ENCODE results near the gene CUL3. TPM values are rescaled to one million over a fixed set of nuclear protein-coding genes. Genes with fewer than 3 reads are reported as not detected.

CUL3 gene
- total and polyA plus RNA-seq, 2 of the 8 experiments (the other 6 are each of a cell fraction or from before 2014, with no cell fraction given): 28.5 to 113 TPM

GRCh38 chr2:224524657-224525056 is 60.5 kb downstream of the CUL3 start:
- Histone ChIP-seq H4K8ac (ENCODE audit: extremely low read depth, insufficient read depth, low read length) (no peak overlapping the region), H4K91ac (replicated peaks; ENCODE audit: insufficient read length, low read length) (no peak overlapping the region), H2BK20ac (ENCODE audit: low read length) (no peak overlapping the region), H3K4ac (replicated peaks; ENCODE audit: insufficient read length, low read depth, low read length) (no peak overlapping the region), H4K5ac (ENCODE audit: insufficient read length, low read depth, low read length) (no peak overlapping the region), H3K23me2 (ENCODE audit: low read depth, low read length) (no peaks in the 10 kb centered on the region), H3K36me3 (ENCODE audit: control insufficient read depth in 2 of 4, insufficient read depth in 4 of 4, low read length in 3 of 4) (0 out of 8 replicates have a peak, but pooled peaks cover 0 to 2% (median 0%) of the 10 kb centered on the region in 4 experiments), H3K79me1 (ENCODE audit: low read depth, low read length) (no peaks in the 10 kb centered on the region; the same call in 1 of the 2 replicates), H3K56ac (replicated peaks; ENCODE audit: insufficient read length, low read depth, low read length) (no peak overlapping the region), H3K4me3 (ENCODE audit: extremely low read depth in 1 of 4, insufficient read depth in 2 of 4, low read depth in 3 of 4, low read length in 4 of 4) (no peak overlapping the region), H3K9ac (replicated peaks in 1 of 4; ENCODE audit: extremely low read depth in 1 of 4, low read depth in 3 of 4, low read length in 3 of 4) (no peak overlapping the region), H3K79me2 (ENCODE audit: control insufficient read depth in 1 of 2, insufficient read depth in 2 of 2, low read length in 2 of 2) (peaks cover 11 to 90% of the 10 kb centered on the region in 2 experiments), H2AFZ (ENCODE audit: low read length) (no peak overlapping the region), H2BK15ac (ENCODE audit: low read length) (no peak overlapping the region), H4K20me1 (replicated peaks in 1 of 2; ENCODE audit: control insufficient read depth in 1 of 2, insufficient read depth in 2 of 2, low read length in 2 of 2) (peaks cover 3% of the 10 kb centered on the region in 2 experiments), H2AK5ac (ENCODE audit: low read depth, low read length) (no peak overlapping the region), H3K27ac (ENCODE audit: low read depth, low read length) (no peak overlapping the region), H2BK120ac (replicated peaks; ENCODE audit: low read depth, low read length) (no peak overlapping the region), H2BK5ac (ENCODE audit: low read depth, low read length) (no peak overlapping the region), H3K14ac (ENCODE audit: insufficient read length) (no peak overlapping the region), H3K27me3 (replicated peaks in 1 of 4; ENCODE audit: control insufficient read depth in 3 of 4, extremely low read depth in 1 of 4, insufficient read depth in 3 of 4, low read length in 3 of 4) (no peaks in the 10 kb centered on the region), H3K18ac (ENCODE audit: extremely low read depth, low read length) (no peak overlapping the region), H2BK12ac (ENCODE audit: low read depth, low read length) (no peak overlapping the region), H3K4me1 (replicated peaks in 1 of 4; ENCODE audit: control insufficient read depth in 3 of 4, insufficient read depth in 4 of 4, low read length in 3 of 4) (peaks cover 0 to 12% (median 1%) of the 10 kb centered on the region in 4 experiments; a peak in 2 of 7 replicates), H3K9me3 (ENCODE audit: insufficient read depth in 2 of 2, low read depth in 1 of 2, low read length in 1 of 2) (0 out of 4 replicates have a peak, but pooled peaks cover 0 to 2% of the 10 kb centered on the region in 2 experiments), H3K23ac (ENCODE audit: insufficient read length) (no peak overlapping the region), H3K4me2 (ENCODE audit: insufficient read depth in 1 of 2, low read depth in 2 of 2, low read length in 2 of 2) (no peak overlapping the region)
- ChIA-PET POLR2A (ENCODE audit: partially characterized antibody) (interaction anchor here (0.7 to 1.8 kb wide), 2 partner anchors 8 to 40 kb away, joined by 3 to 5 read pairs; no protein-coding TSS in a partner anchor), CTCF (ENCODE audit: partially characterized antibody) (interaction anchor here (0.6 to 1.6 kb wide), 3 partner anchors 20 to 121 kb away, joined by 3 to 4 read pairs (median 3); no protein-coding TSS in a partner anchor)
- DNase-seq (ENCODE audit: low read depth in 1 of 2, low spot score in 2 of 2) (no peak), FAIRE-seq (no peak)
- 84% methylated on average over 2 of the region's 2 CpGs; no CpG with 5 or more reads in 1 of the 2 experiments for WGBS, 2 experiments (ENCODE audit: extremely low coverage in 1 of 2, insufficient coverage in 1 of 2, insufficient read length in 1 of 2, insufficient replicate concordance in 2 of 2, low coverage in 1 of 2, low lambda C conversion rate in 2 of 2, missing lambda C conversion rate in 1 of 2)
- TF ChIP-seq TCF12 (IDR thresholded peaks at IDR 0.05; ENCODE audit: low read depth, low read length) (no peak), CTCF (IDR thresholded peaks at IDR 0.05; ENCODE audit: control extremely low read depth in 1 of 3, insufficient read depth in 1 of 3, low read depth in 1 of 3, low read length in 3 of 3) (no peak)

All from H1 (cell line).